ENCODE results near the gene AQP9.

GRCh38 chr15:58179741-58180381 is 41.7 kb downstream of the AQP9 start:
- TF ChIP-seq EZH2 (IDR thresholded peaks at IDR 0.05; ENCODE audit: borderline replicate concordance, low read length), result no peak
- no peak for TF ChIP-seq CTCF (IDR thresholded peaks at IDR 0.05; ENCODE audit: low read length)

Data from OCI-LY1 (cell line).